Parathyroid adenoma (tissue), 2 donors: ENCODE results near the gene FERD3L.
A peak's percentile ranks its signal among the peaks of the same experiment; 100 is the strongest.
"Not testable (repeated sequence)": the region's sequence is repeated elsewhere in the genome, so short reads cannot be mapped to it uniquely, and the experiment has no call there.

Experiments used
- H2AFZ ChIP-seq: fragments of 300-600 bp; sonication (generic); one replicate; pipeline ENCODE4 v1.7.0; 2017; ENCODE audit warnings: antibody characterized with exemption, mild to moderate bottlenecking
- H3K27ac ChIP-seq: fragments of 300-600 bp; sonication (generic); one replicate; pipeline ENCODE4 v1.7.0; 2017
- H3K27me3 ChIP-seq: fragments of 300-600 bp; sonication (generic); one replicate; pipeline ENCODE4 v1.7.0; 2017; ENCODE audit warnings: low read length; ENCODE audit not compliant: control insufficient read depth, insufficient read depth
- H3K36me3 ChIP-seq: fragments of 300-600 bp; sonication (generic); one replicate; pipeline ENCODE4 v1.7.0; 2017; ENCODE audit warnings: low read length; ENCODE audit not compliant: control insufficient read depth, insufficient read depth
- H3K4me1 ChIP-seq: fragments of 300-600 bp; sonication (generic); one replicate; pipeline ENCODE4 v1.7.0; 2017; ENCODE audit warnings: control low read depth
- H3K4me2 ChIP-seq: fragments of 300-600 bp; sonication (generic); one replicate; pipeline ENCODE4 v1.7.0; 2017; ENCODE audit warnings: low read length
- H3K4me3 ChIP-seq: fragments of 300-600 bp; sonication (generic); one replicate; pipeline ENCODE4 v1.7.0; 2017; ENCODE audit warnings: low read depth, low read length
- H3K79me2 ChIP-seq: fragments of 300-600 bp; sonication (generic); one replicate; pipeline ENCODE4 v1.7.0; 2017; ENCODE audit warnings: control low read depth
- H3K9ac ChIP-seq: fragments of 300-600 bp; sonication (generic); one replicate; pipeline ENCODE4 v1.7.0; 2017; ENCODE audit warnings: mild to moderate bottlenecking
- H3K9me3 ChIP-seq: fragments of 300-600 bp; sonication (generic); one replicate; pipeline ENCODE4 v1.7.0; 2017; ENCODE audit warnings: low read length; ENCODE audit not compliant: control insufficient read depth
- TF ChIP-seq, protein P1 (sequence below): fragments of 300-600 bp; sonication (generic); IDR thresholded peaks from one replicate; pipeline ENCODE4 v1.7.0; 2017; ENCODE audit warnings: antibody characterized with exemption, mild to moderate bottlenecking
- donor health status: primary hyperparathyroidism.

The FERD3L gene

GRCh38 chr7:19144661-19145433 lies at the start of gene FERD3L:
Gene FERD3L, minus strand, starts transcription at chr7:19145421. Its CDS starts 59 bp downstream, at chr7:19145362.
- no peaks in the 10 kb centered on the region for H3K79me2 ChIP-seq
- H3K9me3 ChIP-seq: no peaks in the 10 kb centered on the region
- H3K4me1 ChIP-seq: no peaks in the 10 kb centered on the region
- H3K4me2 ChIP-seq: peak within 1 kb of the TSS; percentile 10
- H2AFZ ChIP-seq: peak within 1 kb of the TSS; percentile 5
- TF ChIP-seq, protein P1, sequence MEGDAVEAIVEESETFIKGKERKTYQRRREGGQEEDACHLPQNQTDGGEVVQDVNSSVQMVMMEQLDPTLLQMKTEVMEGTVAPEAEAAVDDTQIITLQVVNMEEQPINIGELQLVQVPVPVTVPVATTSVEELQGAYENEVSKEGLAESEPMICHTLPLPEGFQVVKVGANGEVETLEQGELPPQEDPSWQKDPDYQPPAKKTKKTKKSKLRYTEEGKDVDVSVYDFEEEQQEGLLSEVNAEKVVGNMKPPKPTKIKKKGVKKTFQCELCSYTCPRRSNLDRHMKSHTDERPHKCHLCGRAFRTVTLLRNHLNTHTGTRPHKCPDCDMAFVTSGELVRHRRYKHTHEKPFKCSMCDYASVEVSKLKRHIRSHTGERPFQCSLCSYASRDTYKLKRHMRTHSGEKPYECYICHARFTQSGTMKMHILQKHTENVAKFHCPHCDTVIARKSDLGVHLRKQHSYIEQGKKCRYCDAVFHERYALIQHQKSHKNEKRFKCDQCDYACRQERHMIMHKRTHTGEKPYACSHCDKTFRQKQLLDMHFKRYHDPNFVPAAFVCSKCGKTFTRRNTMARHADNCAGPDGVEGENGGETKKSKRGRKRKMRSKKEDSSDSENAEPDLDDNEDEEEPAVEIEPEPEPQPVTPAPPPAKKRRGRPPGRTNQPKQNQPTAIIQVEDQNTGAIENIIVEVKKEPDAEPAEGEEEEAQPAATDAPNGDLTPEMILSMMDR: no peak
- H3K4me3 ChIP-seq: no peak within 1 kb of the TSS
- peaks cover 2% of the 10 kb centered on the region for H3K27me3 ChIP-seq
- H3K9ac ChIP-seq: no peak within 1 kb of the TSS
- no peak within 1 kb of the TSS for H3K27ac ChIP-seq
- no peaks in the 10 kb centered on the region for H3K36me3 ChIP-seq

- H3K9ac ChIP-seq, H3K9me3 ChIP-seq, H3K27me3 ChIP-seq, H2AFZ ChIP-seq, H3K4me2 ChIP-seq, H3K4me1 ChIP-seq, H3K79me2 ChIP-seq, H3K36me3 ChIP-seq, H3K27ac ChIP-seq, H3K4me3 ChIP-seq: not testable (repeated sequence)
These were observed 49.2 kb upstream of the FERD3L start for GRCh38 chr7:19194417-19194816.

DNA sequence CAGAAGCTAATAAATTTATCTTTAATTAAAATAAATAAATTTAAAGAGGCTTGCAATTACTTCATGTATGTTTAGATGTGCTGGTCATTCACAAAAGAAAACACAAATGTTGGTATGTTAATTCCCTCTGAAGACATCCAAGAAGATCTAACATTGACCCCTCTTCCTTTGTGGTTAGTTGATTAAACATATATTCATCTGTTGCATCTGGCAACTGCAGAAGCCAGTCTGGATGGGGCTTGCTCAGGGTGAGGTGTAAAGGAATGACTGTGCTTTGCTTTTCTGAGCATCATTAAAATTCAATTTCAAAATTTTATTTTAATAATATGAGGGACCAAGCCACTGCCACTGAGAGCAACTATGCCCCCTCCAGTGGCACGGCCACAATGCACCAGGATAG lies 36.4 kb upstream of the FERD3L start:
- Histone ChIP-seq H3K9ac (no peak overlapping the region), H3K4me1 (no peaks in the 10 kb centered on the region), H3K27me3 (no peaks in the 10 kb centered on the region), H2AFZ (no peak overlapping the region), H3K9me3 (no peaks in the 10 kb centered on the region), H3K27ac (no peak overlapping the region), H3K36me3 (no peaks in the 10 kb centered on the region), H3K4me2 (no peak overlapping the region), H3K79me2 (no peaks in the 10 kb centered on the region), H3K4me3 (no peak overlapping the region)
- TF ChIP-seq, protein P1: no peak

GRCh38 chr7:19178595-19178994 lies 33.4 kb upstream of the FERD3L start:
- no peaks in the 10 kb centered on the region for H3K4me1 ChIP-seq
- TF ChIP-seq, protein P1: no peak
- no peak overlapping the region for H3K4me2 ChIP-seq
- H3K27me3 ChIP-seq: no peaks in the 10 kb centered on the region
- H3K27ac ChIP-seq: no peak overlapping the region
- no peaks in the 10 kb centered on the region for H3K36me3 ChIP-seq
- no peaks in the 10 kb centered on the region for H3K9me3 ChIP-seq
- no peak overlapping the region for H3K4me3 ChIP-seq
- no peak overlapping the region for H3K9ac ChIP-seq
- H3K79me2 ChIP-seq: no peaks in the 10 kb centered on the region
- no peak overlapping the region for H2AFZ ChIP-seq

DNA sequence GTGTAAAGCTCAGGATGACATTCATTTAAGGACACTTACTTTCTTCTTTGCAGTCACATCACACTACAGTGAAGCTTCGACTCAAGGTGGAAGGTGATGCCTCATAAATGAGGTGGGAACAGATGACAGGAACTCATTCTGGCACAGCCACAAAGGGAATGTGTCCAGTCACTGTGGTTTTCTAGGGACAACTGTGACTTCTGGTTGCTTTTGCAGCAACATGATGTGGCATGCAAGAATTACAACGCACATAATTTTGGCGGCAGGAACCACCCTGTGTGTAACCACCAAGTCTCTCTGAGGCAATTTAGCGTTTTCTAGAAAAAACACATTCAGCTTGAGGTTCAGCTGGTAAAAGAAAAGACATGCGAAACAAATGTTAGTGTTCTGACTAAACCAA lies 32.0 kb upstream of the FERD3L start:
- no peaks in the 10 kb centered on the region for H3K36me3 ChIP-seq
- TF ChIP-seq, protein P1: no peak

More for the DNA sequence above, 32.0 kb upstream of the FERD3L start:
- Histone ChIP-seq H3K79me2 (no peaks in the 10 kb centered on the region), H3K4me2 (no peak overlapping the region), H3K27me3 (no peaks in the 10 kb centered on the region), H3K4me3 (no peak overlapping the region), H3K4me1 (no peaks in the 10 kb centered on the region), H3K9me3 (no peaks in the 10 kb centered on the region), H3K27ac (no peak overlapping the region), H3K9ac (no peak overlapping the region), H2AFZ (no peak overlapping the region)
